Transverse colon (tissue), 4 donors: ENCODE results near the gene LIMCH1. TPM values are rescaled to one million over a fixed set of nuclear protein-coding genes. Genes with fewer than 3 reads are reported as not detected.

Experiments used
- DNase-seq: peaks from one replicate; pipeline ENCODE4 v3.0.0-alpha.2; 2019
- H3K27ac ChIP-seq, 4 donors: fragments of 200-600 bp; sonication (generic); 2 replicates each; pipeline ENCODE4 v1.5.1; 2016 to 2018; ENCODE audit warnings: inconsistent platforms in 4 of 4
- H3K27me3 ChIP-seq: fragments of 200-600 bp; sonication (generic); 2 replicates; pipeline ENCODE4 v1.5.1; 2017; ENCODE audit warnings: inconsistent platforms
- H3K36me3 ChIP-seq, 4 donors: fragments of 200-600 bp; sonication (generic); 2 replicates each; pipeline ENCODE4 v1.5.1; 2017 to 2019; ENCODE audit warnings: inconsistent platforms in 4 of 4
- H3K4me1 ChIP-seq, 4 donors: fragments of 200-600 bp; sonication (generic); 2 replicates each; pipeline ENCODE4 v1.5.1; 2017 to 2020; ENCODE audit warnings: inconsistent platforms in 4 of 4
- H3K4me3 ChIP-seq, 4 donors: fragments of 200-600 bp; sonication (generic); 1 replicate in 1 of 4; 2 replicates in 3 of 4; pipeline versions ENCODE4 v1.5.1 to v1.6.1; 2017 to 2019; ENCODE audit warnings: inconsistent platforms in 4 of 4
- H3K9me3 ChIP-seq, 2 donors: fragments of 200-600 bp; sonication (generic); 2 replicates each; pipeline ENCODE4 v1.5.1; 2017 to 2019; ENCODE audit warnings: inconsistent platforms in 2 of 2
- EP300 ChIP-seq: sonication (generic); formaldehyde crosslinking; IDR thresholded peaks from one replicate; pipeline ENCODE4 v1.6.1; 2017; ENCODE audit warnings: antibody characterized with exemption, low read depth
- POLR2A ChIP-seq: fragments of 450-650 bp; IDR thresholded peaks from one replicate; pipeline ENCODE4 v1.6.1; 2016; ENCODE audit warnings: antibody characterized with exemption, mild to moderate bottlenecking, moderate library complexity
- POLR2AphosphoS5 ChIP-seq, 3 donors: sonication (generic); formaldehyde crosslinking; IDR thresholded peaks; one replicate each; pipeline ENCODE4 v1.6.1; 2016; ENCODE audit warnings: antibody characterized with exemption in 3 of 3
- WGBS, 2 donors: methylation state at CpG; one replicate each; pipeline ENCODE4 v1.1.5; 2018; ENCODE audit warnings: low coverage in 1 of 2; 5-methylcytosine and 5-hydroxymethylcytosine counted together
- in situ Hi-C, 4 donors: fragments of 200-750 bp; cut with MboI; loops; one replicate each; pipeline versions ENCODE4 v1.15.0 to v1.15.1; 2017; ENCODE audit warnings: low sequenced_read_pairs in 3 of 4, low pct_ligation_motif_present in 1 of 4, low pct_unique_long_range_greater_than_20kb in 1 of 4
- intact Hi-C: fragments of 100-400 bp; cut with DNase I; formaldehyde crosslinking; loops from one replicate; pipeline ENCODE4 v1.15.1; 2023; ENCODE audit warnings: low total_unique reads
- total RNA-seq, 4 donors: library from RNA; depleted of rRNA; stranded (reverse); fragments of >200 nt; gene quantifications; one replicate each; pipeline ENCODE4 v1.1.0, GENCODE V29; 2016
- TF ChIP-seq, protein P1 (sequence below), 5 experiments: fragments of 200-600 bp in 3 of 5; fragments of 450-650 bp in 2 of 5; sonication (generic) in 3 of 5; IDR thresholded peaks; 1 replicate in 2 of 5; 2 replicates in 3 of 5; pipeline ENCODE4 v1.5.1; 2016 to 2017; ENCODE audit warnings: antibody characterized with exemption in 5 of 5, inconsistent platforms in 3 of 5, mild to moderate bottlenecking in 2 of 5, moderate library complexity in 1 of 5

LIMCH1 gene
- total RNA-seq, 4 donors from 2014 or later: 5.5 to 18.5 (median 9.7) TPM

DNA sequence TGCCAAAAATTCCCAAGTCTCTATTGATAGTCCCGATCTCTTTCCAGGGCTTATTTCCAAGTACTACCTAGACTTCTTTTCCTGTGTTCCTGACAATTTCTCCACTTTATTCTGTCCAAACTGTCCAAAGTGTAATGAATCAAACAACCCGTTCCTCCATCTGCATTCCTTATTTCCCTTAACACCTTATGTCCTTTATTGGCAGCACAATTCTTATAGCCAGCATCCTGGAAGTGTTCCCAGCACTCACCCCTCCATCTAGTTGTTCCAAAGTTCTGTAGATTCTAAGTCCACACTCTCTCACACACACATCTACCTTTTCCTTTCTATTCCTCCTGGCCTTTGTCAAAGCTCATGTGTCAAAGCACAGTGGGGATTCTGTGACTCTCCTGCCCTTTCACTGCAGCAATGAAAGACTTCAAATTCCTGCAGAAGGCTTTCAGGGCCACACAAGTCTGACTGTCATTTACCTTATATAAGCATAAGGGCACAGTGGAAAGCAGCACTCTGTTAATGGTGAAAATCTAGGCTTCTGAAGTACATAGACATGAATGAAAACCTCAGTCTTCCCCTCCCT, 22.1 kb downstream of the LIMCH1 start:
- WGBS, 2 donors: 67 to 74% methylated on average over 2 of the region's 2 CpGs
- H3K9me3 ChIP-seq: no peaks in the 10 kb centered on the region
- no peak for DNase-seq
- H3K27ac ChIP-seq: no peak overlapping the region
- H3K4me1 ChIP-seq: no peaks in the 10 kb centered on the region
- no peaks in the 10 kb centered on the region for H3K36me3 ChIP-seq
- no peak overlapping the region for H3K4me3 ChIP-seq
- in situ Hi-C loops (no loop called here), intact Hi-C loops (no loop called here)
- H3K27me3 ChIP-seq: no peaks in the 10 kb centered on the region
- TF ChIP-seq, protein P1, sequence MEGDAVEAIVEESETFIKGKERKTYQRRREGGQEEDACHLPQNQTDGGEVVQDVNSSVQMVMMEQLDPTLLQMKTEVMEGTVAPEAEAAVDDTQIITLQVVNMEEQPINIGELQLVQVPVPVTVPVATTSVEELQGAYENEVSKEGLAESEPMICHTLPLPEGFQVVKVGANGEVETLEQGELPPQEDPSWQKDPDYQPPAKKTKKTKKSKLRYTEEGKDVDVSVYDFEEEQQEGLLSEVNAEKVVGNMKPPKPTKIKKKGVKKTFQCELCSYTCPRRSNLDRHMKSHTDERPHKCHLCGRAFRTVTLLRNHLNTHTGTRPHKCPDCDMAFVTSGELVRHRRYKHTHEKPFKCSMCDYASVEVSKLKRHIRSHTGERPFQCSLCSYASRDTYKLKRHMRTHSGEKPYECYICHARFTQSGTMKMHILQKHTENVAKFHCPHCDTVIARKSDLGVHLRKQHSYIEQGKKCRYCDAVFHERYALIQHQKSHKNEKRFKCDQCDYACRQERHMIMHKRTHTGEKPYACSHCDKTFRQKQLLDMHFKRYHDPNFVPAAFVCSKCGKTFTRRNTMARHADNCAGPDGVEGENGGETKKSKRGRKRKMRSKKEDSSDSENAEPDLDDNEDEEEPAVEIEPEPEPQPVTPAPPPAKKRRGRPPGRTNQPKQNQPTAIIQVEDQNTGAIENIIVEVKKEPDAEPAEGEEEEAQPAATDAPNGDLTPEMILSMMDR (IDR thresholded peaks at IDR 0.05): no peak
- no peak for TF ChIP-seq POLR2A
- TF ChIP-seq POLR2AphosphoS5 (IDR thresholded peaks at IDR 0.05): no peak
- no peak for TF ChIP-seq EP300

DNA sequence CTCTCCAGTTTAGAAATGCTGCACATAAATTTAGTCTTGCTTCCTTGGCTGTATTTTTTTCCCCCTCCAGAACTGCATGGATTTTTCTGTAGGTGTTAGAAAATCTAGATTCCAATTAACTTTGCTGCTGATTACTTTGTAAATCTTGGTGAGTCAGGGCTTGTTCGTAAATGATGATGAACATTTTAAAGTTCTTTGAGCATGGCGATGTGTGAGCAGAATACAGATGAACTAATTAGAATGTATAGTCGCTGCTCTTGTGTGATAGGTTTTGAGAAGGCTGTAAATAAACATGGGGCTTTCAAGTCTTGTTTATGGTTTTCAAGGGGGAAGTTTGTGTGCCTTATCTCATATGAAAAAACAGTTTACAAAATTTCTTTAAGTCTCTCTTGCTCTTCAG, 23.3 kb downstream of the LIMCH1 start:
- Histone ChIP-seq H3K4me1 (no peaks in the 10 kb centered on the region), H3K27me3 (no peaks in the 10 kb centered on the region), H3K4me3 (no peak overlapping the region), H3K27ac (no peak overlapping the region), H3K9me3 (no peaks in the 10 kb centered on the region), H3K36me3 (no peaks in the 10 kb centered on the region)
- WGBS, 2 donors: 89 to 91% methylated on average over 3 of the region's 3 CpGs
- in situ Hi-C loops: no loop called here
- no peak for DNase-seq
- intact Hi-C loops: no loop called here
- TF ChIP-seq, protein P1 (IDR thresholded peaks at IDR 0.05): no peak
- no peak for TF ChIP-seq EP300
- TF ChIP-seq POLR2A: no peak
- no peak for TF ChIP-seq POLR2AphosphoS5 (IDR thresholded peaks at IDR 0.05)

DNA sequence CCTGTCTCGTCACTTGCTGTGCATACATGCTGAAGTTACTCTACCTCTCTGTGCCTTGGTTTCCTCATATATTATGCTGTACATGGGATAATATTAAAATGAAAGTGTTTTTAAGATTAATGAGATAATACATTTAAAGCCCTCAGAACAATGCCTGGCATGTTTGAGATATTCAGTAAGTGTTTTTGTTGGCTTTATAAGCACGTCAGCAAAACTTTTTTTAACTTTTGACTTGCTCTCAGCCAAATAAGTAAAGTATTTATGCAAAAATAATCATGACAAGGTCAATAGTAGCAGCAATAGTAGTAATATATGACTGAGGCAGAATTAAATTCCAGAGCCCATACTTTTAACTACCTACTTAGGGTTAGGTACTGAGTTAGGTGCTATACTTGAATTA, 29.2 kb downstream of the LIMCH1 start:
- H3K4me3 ChIP-seq: no peak overlapping the region
- H3K27ac ChIP-seq: no peak overlapping the region
- 80 to 100% methylated on average over 2 of the region's 2 CpGs for WGBS, 2 donors
- in situ Hi-C loops: no loop called here
- intact Hi-C loops: no loop called here
- TF ChIP-seq POLR2A: no peak
- TF ChIP-seq POLR2AphosphoS5 (IDR thresholded peaks at IDR 0.05): no peak
- TF ChIP-seq EP300: no peak
- TF ChIP-seq, protein P1 (IDR thresholded peaks at IDR 0.05): no peak
- H3K9me3 ChIP-seq: no peaks in the 10 kb centered on the region
- H3K4me1 ChIP-seq: no peaks in the 10 kb centered on the region
- H3K36me3 ChIP-seq: no peaks in the 10 kb centered on the region
- no peaks in the 10 kb centered on the region for H3K27me3 ChIP-seq
- DNase-seq: no peak

DNA sequence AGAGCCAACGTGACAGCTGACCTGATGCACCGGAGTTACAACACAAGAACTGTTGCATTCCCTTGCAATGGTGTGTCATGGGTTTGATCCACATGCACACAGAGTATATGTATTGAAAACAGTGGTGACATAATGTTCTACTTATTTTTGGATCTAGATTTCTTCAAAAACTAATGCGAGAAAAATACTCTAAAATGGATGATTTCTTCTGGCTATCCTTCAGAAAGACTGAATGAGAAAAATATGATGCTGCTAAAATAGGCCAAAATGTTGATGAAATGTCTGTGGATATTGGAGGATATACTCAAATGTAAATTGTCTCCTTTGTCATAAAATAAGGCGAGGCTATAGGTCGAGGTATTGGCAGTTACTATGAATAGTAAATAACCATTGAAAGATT, 30.4 kb downstream of the LIMCH1 start:
- Histone ChIP-seq H3K27ac (no peak overlapping the region), H3K36me3 (no peaks in the 10 kb centered on the region)

More for the DNA sequence above, 30.4 kb downstream of the LIMCH1 start:
- DNase-seq: no peak
- Histone ChIP-seq H3K4me1 (no peaks in the 10 kb centered on the region), H3K27me3 (no peaks in the 10 kb centered on the region), H3K9me3 (no peaks in the 10 kb centered on the region), H3K4me3 (no peak overlapping the region)
- 86% methylated on average over 5 of the region's 5 CpGs for WGBS, 2 donors
- TF ChIP-seq POLR2AphosphoS5 (IDR thresholded peaks at IDR 0.05): no peak
- TF ChIP-seq POLR2A: no peak
- TF ChIP-seq, protein P1 (IDR thresholded peaks at IDR 0.05): no peak
- no peak for TF ChIP-seq EP300
- in situ Hi-C loops (no loop called here), intact Hi-C loops (no loop called here)
